NCI-H1048 (cell line): Measurements from ENCODE around the gene SMDT1.

Experiments
- DNase-seq: peaks from one replicate; lab custom pipeline; 2025; lab: John Stamatoyannopoulos, UW

Gene SMDT1, protein sequence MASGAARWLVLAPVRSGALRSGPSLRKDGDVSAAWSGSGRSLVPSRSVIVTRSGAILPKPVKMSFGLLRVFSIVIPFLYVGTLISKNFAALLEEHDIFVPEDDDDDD

DNA sequence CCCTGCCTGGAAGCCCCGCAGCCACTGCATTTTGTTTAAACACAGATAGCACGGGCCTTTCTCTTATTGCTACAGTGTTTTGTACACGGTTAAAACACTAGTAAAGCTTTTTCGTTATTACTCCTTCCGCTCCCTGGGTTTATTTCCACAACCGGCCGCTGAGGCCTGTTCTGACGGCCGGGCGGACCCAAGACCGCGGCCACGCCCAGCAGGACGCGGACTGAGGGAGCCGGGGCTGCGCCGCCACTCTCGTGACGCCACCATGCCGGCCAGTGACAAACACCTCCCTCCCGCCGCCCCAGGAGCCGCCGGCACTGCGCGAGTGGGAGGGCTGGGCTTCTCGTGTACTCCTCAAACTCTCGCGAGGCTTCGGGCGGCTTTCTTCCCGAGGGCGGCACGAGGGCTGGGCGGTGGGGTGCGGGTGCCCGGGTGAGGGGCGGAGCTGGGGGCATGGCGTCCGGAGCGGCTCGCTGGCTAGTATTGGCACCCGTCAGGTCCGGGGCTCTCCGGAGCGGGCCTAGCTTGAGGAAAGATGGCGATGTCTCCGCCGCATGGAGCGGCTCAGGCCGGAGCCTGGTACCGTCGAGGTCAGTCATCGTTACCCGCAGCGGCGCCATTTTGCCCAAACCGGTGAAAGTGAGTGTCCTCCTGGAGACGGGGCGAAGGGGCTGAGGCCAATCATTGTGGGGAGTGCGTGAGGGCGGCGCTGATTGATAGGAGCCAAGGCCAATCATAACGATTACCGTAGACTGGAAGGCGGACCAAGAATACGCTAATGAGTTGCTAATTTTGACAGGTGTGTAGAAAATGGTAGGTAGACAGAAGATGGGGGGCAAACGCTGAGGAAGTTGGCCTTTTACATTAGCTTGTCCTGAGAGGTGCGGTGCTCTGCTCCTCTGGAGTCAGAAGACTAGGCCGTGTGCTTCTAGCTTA, at the start of gene SMDT1:
Gene SMDT1, plus strand, starts transcription at position 382 of the 933 bp plus-strand sequence. Its CDS starts 69 bp downstream, at position 451.
- peak; percentile 94 for DNase-seq

- DNase-seq: no peak
These were observed 46.0 kb upstream of the SMDT1 start for GRCh38 chr22:42033263-42034181.

DNA sequence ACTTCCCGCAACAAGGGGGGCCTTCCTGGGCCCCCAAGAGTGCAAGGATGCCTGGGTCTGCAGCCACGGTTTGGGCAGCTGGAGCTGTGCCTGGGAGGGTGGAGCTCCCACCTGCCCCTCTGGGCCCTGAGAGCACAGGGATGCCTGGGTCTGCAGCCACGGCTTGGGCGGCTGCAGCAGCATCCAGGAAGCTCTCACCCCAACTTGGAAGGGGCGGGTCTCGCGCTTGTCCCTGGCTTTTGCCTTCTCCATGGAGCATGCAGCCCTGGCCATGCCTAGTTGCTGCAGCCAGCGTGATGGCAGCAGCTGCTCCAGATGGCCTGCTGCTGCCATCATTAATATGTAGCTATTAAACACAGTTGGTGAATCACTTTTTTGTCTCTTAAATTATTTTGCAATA, 44.2 kb upstream of the SMDT1 start:
- DNase-seq: no peak

GRCh38 chr22:42039271-42039670, 40.2 kb upstream of the SMDT1 start:
- no peak for DNase-seq

GRCh38 chr22:42041784-42042183, 37.7 kb upstream of the SMDT1 start:
- DNase-seq: no peak

GRCh38 chr22:42050641-42051180, 28.8 kb upstream of the SMDT1 start:
- no peak for DNase-seq

DNA sequence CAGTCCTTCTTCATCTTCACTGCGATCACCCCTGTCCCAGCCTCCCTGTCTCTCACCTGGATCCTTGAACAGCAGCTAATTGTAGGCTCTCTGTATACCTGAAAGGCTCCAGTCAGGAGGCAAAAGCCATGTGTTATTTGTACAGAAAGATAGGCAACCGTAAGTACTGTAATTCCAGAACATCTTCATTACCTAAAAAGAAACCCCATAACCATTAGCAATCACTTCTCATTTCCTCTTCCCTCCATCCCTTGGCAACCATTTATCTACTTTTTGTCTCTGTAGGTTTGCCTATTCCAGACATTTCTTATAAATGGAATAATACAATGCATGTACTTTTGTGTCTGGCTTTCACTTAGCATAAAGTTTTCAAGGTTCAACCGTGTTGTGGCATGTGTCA, 26.7 kb upstream of the SMDT1 start:
- DNase-seq: no peak

- no peak for DNase-seq
These were observed 22.6 kb upstream of the SMDT1 start for GRCh38 chr22:42056757-42057511.

DNA sequence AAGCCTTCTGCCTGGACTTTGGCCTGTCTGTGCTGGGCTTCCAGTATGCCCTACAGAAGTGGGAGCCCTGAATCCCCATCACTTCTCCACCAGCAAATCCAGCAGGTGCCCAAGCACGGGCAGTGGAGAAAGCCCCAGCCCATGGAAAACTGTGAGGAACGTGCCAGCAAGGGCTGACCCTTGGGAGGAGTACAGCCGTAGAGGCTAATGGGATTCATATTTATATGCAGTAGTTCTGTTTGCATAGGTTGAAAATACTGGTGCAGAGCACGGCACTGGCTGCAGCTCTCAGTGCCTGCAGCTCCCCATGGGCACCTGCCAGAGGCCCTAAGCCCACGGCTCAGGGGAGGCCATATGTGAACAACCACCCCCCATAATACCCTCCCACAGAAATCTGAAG, 19.0 kb upstream of the SMDT1 start:
- DNase-seq: no peak

DNA sequence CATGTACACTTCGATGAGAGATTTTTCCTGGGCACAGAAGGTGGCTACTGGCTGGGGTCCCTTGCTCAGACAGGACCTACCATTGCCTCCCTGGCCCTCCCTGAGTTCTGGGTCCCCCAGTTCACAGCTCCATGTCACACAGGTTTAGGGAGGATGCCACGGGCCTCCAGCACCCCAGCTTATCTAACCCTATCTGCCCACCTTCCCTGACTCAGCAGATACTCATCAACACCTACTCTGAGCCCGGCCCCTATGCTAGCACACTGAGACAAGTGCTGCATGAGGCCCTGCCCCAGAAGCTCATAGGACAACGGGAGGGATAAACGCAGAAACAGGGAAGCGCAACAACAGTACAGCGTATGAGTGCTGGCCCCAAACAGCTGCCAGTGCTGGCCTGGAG, 18.5 kb upstream of the SMDT1 start:
- DNase-seq: no peak

- no peak for DNase-seq
These were observed 16.9 kb upstream of the SMDT1 start for GRCh38 chr22:42062506-42063170.

DNA sequence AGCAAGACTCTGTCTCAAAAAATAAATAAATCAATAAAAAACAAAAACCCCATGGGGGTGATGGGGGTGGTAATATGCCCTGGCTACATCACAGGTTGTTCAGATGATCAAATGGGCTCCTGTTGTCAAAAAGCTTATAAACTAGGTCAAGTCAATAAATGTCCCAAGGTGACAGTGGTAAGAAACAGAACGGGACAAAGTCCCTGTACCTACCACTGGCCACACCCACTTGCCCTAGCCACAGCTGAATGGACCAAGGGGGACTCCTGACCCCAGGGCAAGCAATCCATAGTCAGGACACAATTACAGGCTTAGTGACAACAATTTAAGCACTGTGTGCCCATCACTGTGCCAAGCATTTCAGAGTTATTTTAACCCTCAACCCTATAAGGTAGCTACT, 14.9 kb upstream of the SMDT1 start:
- no peak for DNase-seq

DNA sequence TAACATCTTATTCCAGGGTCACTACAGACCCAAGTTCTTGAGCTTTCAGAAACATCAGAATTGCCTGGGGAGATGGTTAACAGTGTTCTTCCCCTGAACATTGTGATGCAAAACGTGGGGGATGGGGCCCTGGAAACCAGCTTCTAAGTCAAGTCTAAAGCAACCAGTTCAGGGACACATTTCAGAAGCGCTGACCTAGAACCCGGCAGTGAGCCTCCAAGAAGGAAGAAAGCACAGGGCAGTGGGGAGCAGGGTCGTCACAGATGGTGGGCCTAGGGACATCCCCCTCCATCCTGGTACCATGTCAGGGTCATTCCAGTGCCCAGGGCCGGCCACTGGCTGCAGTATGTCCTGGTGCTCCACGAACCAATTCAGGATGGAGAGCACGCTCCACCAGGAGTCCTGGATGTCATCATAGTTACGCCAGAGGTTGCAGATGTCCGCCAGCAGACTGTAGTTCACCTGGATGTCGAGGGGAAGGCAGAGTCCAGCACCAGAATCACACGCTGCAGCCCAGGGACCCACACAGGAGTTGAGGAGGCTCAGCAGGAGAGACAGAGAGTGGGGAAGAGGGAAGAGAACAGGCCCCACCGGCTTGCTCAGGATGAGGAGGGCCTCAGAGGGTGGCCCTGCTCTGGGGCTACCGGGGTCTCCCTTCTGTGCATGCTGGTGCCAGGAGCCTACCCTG, 13.9 kb upstream of the SMDT1 start:
- DNase-seq: no peak

- no peak for DNase-seq
These were observed 13.3 kb upstream of the SMDT1 start for GRCh38 chr22:42066126-42066761.

GRCh38 chr22:42066937-42067336, 12.6 kb upstream of the SMDT1 start:
- no peak for DNase-seq

GRCh38 chr22:42067671-42068251, 11.7 kb upstream of the SMDT1 start:
- no peak for DNase-seq

DNA sequence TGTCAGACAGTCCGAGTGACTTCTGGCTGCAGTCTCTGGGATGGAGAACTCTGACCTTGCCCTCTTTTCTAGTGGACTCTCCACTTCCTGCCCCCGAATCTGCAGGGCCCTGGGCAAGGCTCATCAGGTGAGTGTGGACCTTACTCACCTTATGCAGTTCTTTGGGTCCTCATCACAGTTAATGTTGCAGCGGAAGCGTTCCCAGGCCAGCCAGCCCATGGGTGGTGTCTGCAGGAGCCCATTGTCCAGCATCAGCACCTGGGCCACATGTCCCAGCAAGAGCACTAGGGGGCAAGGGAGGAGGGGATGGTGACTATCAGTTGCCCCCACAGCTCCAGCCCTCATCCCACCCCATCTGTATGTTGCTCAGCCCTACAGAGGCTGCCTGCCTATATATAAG, 11.2 kb upstream of the SMDT1 start:
- no peak for DNase-seq

DNA sequence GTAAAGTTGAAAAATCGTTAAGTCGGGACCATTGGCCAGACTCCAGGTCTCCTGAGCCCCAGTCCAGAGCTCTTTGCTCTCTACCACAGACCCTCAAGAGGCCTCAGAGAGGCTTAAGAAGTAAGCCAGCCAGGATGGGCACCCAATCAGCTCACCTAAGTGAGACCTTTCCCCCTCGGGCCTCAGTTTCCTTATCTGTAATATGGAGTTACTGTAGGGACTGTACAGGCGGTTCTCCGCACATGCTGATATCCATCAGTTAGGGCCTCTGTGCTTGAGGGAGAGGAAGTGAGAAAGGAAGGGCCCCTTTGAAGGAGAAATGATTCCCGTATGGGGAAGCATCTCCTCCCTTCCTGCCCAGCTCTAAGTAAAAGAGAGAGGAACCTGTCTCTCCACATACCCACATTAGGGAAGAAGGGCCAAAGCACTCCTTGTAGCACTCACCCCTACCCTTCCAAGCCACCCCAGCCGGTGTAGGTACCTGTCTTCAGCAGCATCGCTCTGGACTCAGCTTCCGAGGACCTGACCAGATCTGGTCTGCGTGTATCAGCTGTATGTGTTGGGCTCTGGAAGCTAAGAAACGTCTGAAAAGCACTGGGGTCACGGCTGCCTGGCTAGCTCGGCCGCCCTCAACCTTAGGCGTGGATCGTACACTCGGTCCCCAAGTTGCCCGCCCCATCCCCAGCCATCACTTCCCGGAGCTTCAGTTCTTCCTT, 9.5 kb upstream of the SMDT1 start:
- no peak for DNase-seq
